HG02884 (cell line): ENCODE data around the gene CAPZA1.
"Not testable (repeated sequence)": the region's sequence is repeated elsewhere in the genome, so short reads cannot be mapped to it uniquely, and the experiment has no call there.

Experiments used
- ATAC-seq: cut with Tn5 transposase; IDR thresholded peaks from one replicate; pipeline ENCODE4 v1.9.1; 2021; ENCODE audit warnings: mild to moderate bottlenecking, moderate library complexity; ENCODE audit not compliant: unreplicated experiment

The CAPZA1 gene

DNA sequence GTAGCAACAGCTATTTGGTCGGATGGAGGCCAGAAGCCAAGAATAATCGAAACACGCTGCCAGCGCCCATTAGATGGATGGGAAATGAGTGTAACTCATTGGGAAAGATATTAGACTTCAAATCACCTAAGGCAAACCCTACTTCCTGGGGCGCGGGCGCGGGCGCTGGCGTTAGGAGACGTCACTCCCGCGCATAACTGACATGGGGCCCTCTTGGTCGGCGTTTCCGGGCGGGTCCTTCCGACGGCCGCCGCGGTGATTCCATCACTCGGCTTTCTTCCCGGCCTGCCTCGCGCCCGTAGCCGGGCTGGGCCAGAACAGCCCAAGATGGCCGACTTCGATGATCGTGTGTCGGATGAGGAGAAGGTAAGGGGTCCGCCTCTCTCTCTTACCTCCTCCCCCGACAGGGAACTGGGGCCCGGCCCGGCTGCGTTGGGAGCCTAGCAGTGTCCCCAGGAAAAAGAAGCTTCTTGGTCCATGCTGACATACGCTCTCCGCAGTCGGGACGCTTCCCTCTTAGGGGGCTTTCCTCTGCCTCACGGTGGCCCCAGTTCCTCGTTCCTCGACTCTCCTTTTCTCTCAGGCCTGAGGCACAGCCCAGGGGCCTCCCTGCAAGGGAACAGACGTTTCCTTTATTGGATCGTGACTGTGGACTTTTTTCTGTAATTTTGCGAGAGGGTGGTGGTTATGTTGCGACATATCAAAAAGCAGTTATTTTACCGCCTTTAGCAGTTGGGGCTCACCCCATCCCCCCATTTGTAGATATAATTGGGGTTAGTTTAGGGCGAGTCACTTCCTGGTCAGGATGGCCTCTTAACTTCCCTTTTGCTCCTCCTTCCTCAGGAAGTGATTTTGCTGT, at the start of gene CAPZA1:
Gene CAPZA1 (plus strand): TSS at position 315 of the 859 bp plus-strand sequence. CDS start 13 bp downstream, at position 328.
- peak; percentile 78 for ATAC-seq

GRCh38 chr1:112575154-112575804, 44.4 kb upstream of the CAPZA1 start:
- no peak for ATAC-seq

DNA sequence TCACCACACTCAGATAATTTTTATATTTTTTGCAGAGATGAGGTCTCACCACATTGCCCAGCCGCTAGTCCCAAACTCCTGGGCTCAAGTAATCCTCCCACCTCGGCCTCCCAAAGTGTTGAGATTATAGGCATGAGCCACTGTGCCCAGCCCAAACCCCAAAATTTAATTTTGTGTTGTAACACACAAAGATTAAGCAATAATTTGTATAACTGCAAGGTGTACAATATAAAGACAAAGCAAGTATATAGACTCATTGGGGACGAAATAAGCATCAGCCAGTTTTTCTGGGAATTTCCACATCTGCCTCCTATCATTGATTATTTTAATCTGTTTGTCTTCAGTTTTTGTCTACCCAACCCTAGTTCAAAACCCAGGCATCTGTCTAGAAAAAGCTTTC, 43.4 kb upstream of the CAPZA1 start:
- no peak for ATAC-seq

GRCh38 chr1:112579801-112580510, 39.7 kb upstream of the CAPZA1 start:
- no peak for ATAC-seq

DNA sequence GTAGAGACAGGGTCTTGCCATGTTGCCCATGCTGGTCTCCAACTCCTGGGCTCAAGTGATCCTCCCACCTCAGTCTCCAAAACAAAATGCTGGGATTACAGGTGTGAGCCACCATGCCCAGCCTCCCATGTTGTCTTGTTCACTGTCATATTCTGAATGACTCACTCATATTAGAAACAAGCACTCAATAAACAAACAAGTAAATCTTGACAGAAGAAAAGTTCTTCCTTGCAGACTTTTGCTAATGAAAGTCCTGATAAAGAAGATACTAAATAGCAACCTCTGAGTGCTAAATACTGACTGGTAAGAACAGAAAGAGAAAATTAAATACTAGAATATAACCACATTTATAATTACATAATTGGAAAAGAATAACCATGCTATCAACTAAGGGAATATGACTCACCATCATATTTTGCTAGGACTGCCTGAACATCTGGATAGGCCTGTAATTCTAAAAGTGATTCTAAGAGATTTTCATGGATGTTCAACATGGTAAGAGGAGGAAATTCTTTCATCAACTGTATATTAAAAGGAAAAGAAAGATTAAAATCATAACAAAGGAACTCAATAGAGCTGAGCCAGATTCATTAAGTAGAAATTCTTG, 37.9 kb upstream of the CAPZA1 start:
- ATAC-seq: no peak

DNA sequence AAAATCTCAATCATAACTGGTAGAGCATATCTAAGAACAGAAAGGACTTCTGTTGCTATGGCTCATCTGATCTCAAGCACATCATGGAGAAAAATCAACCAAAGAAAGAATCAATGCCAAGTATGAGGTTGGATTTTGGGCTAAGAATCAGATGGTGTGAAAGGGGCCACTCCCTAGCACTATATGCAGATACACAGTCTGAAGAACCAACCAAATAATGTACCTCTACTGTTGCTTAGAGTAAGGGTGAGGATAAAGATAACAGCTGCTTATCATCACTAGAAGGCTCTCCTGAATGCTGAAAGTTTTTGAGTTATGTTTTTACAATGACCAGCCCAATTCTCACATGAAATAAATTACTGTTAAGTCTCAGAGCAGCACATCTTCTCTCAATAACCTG, 36.3 kb upstream of the CAPZA1 start:
- no peak for ATAC-seq

DNA sequence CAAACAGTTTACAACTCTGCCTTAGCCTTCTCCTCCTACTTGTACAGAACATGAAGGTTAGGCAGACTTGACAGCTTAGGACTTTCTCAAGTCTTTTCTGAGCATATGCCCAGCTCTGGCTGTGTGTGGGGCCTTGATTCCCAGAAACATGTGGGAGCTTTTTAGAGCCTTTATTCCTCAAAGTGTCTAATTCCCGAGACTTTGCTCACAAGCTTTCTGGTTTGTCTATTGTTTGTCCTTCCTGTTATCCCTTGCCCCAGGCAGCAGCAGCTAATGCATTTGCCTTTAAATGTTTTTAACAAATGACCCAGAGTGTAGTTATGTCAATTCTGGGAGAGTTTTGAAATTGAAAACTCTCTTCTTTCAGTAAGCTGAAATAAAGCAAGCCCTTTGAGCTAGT, 29.9 kb upstream of the CAPZA1 start:
- no peak for ATAC-seq

- ATAC-seq: no peak
These were observed 25.3 kb upstream of the CAPZA1 start for GRCh38 chr1:112594208-112594876.

- no peak for ATAC-seq
These were observed 20.2 kb upstream of the CAPZA1 start for GRCh38 chr1:112599477-112599876.

- no peak for ATAC-seq
These were observed 16.6 kb upstream of the CAPZA1 start for GRCh38 chr1:112603012-112603411.

GRCh38 chr1:112603541-112603940, 16.1 kb upstream of the CAPZA1 start:
- ATAC-seq: no peak

DNA sequence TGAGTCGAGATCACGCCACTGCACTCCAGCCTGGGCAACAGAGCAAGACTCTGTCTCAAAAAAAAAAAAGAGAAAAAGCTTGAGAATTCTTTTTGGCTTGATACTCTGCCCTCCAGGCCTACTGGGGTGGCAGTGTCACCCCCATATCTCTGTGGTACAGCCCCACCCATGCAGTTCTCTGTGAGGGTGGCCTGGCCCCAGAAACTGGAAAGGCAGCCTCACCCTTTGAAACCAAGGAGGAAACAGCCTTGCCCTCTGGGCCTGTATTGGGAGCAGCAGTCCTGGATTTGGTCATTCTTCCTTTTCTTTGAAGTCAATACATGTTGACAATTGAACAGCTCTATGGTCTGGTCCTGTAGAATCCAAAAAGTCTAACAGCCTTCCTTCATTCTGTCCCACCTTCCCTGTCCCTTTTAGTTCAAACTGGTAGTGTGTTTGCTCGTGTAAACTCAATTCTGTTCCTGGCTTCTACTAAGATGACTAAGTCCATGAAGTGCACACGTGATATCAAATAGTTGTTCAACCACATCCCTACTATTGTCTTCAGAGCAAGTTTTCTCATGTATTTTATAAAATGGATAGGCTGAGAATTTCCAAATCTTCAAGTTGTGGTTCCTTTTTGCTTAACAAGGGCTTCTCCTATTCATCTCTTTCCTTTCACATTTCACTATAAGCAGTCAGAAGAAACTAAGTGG, 13.9 kb upstream of the CAPZA1 start:
- no peak for ATAC-seq

DNA sequence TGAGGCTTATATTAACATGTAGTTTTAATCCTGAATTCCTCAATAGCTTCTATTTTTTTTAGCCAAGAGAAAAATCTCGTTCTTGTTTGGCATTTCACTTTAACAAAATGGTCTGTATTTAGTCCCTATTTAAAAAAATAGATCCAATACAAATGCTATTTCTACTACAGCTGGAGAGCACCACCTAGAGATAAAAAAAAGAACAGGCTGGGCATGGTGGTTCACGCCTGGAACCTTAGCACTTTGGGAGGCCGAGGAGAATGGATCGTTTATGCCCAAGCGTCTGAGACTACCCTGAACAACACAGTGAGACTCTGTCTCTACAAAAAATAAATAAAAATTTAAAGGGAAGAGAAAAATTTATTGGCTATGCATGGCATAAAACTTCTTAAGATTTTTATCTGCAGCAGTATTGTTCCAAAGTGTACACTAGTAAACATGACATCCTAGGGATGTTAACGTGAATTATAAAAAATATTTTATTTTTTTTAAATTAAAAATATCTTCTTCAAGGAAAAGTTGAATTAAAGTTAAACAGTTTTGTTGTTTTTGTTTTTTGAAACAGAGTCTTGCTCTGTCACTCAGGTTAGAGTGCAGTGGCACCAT, 5.1 kb upstream of the CAPZA1 start:
- no peak for ATAC-seq

DNA sequence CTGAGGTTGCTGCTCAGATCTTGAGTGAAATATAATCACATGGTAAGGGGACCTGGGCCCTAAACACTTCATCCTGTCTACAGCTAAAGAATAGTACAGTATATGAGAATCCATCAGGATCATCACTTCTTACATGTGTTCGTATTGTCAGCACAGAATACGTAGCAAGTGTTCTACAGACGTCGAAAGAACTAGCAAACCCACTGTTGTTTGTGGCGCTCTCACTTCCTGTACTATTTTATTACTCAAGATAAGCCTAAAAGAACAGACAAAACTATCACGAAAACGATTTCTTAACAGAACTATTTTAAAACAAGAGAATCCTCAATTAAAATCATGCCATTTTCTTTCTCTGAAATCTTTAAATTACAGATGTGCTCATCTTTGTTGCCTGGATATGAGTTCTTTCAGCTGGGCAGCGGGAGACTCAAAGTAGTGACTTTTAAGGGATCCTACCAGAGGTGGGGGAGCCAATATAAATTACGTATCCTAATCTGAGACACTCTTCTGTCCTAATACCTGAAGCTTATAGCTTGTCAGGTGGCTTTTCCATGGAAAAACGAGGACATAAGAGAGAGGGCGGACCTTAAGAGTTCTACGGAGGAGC, 1.4 kb upstream of the CAPZA1 start:
- no peak for ATAC-seq

DNA sequence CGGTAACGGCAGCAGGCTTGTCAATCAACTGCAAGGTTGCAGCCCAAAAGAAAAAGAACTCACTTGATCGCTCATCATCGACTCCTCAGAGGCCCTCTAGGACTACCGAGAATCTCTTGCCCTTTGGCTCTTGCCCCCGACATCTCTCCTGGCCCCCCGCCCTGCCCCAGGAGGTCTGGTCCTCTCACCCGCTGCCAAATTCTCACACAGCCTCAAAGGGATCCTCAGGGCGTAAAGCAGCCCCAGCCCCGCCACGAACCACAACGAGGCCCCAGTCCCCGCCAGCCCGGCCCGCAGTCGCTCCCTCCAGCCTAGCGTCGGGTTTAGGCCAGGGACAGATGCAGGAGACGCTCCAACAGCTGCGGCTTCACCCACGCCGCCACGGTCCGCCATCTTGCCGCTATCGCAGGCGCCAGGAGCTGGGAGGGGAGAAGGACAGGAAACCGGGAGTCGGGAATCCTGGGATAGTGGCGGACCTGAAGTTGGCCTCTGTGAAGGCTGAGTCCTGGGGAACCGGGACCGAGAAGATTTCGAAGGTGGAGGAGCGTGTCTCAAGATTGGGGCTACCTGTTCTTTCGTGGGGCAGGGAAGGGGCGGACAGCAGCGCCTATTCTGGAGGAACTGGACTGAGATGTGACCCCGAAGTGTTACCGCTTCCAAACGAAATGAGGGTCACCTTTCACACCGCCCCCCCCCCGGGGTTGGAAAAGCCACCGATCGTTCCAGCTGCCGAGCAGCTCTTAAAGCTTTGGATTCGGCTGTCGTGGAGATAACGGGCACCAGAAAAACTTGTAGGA, 713 bp upstream of the CAPZA1 start, which contains the start of gene ST7L:
Gene ST7L (minus strand): TSS at position 421 of the 797 bp plus-strand sequence. CDS start 28 bp downstream, at position 393.
- no peak for ATAC-seq

- ATAC-seq: no peak
These were observed 704 bp downstream of the CAPZA1 start for GRCh38 chr1:112620377-112620695.

DNA sequence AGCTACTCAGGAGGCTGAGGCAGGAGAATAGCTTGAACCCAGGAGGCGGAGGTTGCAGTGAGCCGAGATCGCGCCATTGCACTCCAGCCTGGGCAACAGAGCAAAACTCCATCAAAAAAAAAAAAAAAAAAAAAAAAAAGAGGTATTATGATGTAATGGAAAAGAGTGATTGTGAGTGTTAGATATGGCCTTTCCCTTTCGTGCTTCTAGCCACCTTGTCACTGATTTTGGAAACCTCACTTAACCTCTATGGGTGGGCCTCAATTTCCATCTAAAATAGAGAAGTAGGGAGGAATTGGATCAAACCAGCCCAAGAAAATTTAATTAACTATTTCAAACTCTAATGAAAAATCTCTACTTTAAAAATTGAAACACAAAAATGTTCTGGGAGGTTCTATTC, 4.9 kb downstream of the CAPZA1 start:
- not testable (repeated sequence) for ATAC-seq

DNA sequence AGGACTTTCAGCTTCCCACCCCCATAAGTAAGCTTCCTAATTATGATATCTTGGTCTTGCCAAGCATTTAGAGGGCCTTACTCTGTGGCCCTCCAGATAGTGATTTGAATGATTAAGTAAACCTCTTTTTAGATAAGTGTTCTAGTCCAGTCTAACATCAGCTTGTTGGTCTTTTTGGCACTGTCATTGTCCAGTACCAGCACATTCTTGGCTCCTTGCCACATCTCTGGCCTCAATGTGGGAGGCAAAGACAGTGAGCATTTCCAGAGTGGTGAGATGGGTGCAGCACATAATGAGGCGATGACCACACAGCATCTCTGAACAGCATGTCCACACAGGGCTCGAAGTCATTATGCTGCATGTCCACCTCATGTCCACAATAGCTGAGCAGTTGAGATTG, 6.1 kb downstream of the CAPZA1 start:
- ATAC-seq: no peak

GRCh38 chr1:112626193-112626592, 6.6 kb downstream of the CAPZA1 start:
- no peak for ATAC-seq
